VCaP (cell line): Measurements from ENCODE around the gene SLC35G1.

ENCODE experiments used
- H3K27ac ChIP-seq: fragments of 450-650 bp; 2 replicates; pipeline ENCODE4 v1.5.1; 2017
- CTCF ChIP-seq: fragments of 450-650 bp; conservative IDR thresholded peaks from 2 replicates; pipeline ENCODE4 v1.5.1; 2017; ENCODE audit warnings: mild to moderate bottlenecking, moderate library complexity

The SLC35G1 gene

GRCh38 chr10:93893646-93894515 lies at the start of gene SLC35G1:
Gene SLC35G1 (plus strand): TSS chr10:93893978. CDS start chr10:93894034, 56 bp downstream.
- TF ChIP-seq CTCF: 0 out of 2 replicates have a peak, but pooled peaks have one; percentile 7
- H3K27ac ChIP-seq: peak within 1 kb of the TSS; percentile 78

GRCh38 chr10:93844979-93845626 lies 48.7 kb upstream of the SLC35G1 start:
- no peak for TF ChIP-seq CTCF
- no peak overlapping the region for H3K27ac ChIP-seq

GRCh38 chr10:93849593-93849992 lies 44.2 kb upstream of the SLC35G1 start:
- H3K27ac ChIP-seq: no peak overlapping the region
- TF ChIP-seq CTCF: no peak

- TF ChIP-seq CTCF: no peak
- no peak overlapping the region for H3K27ac ChIP-seq
These were observed 43.5 kb upstream of the SLC35G1 start for GRCh38 chr10:93850031-93851015.

GRCh38 chr10:93851169-93851568 lies 42.6 kb upstream of the SLC35G1 start:
- TF ChIP-seq CTCF: no peak
- no peak overlapping the region for H3K27ac ChIP-seq

GRCh38 chr10:93852476-93853095 lies 41.2 kb upstream of the SLC35G1 start:
- no peak overlapping the region for H3K27ac ChIP-seq
- TF ChIP-seq CTCF: no peak
